Measurements from ENCODE around the gene EMCN. TPM values are rescaled to one million over a fixed set of nuclear protein-coding genes. Genes with fewer than 3 reads are reported as not detected.

EMCN gene
- polyA plus RNA-seq, 1 experiment, result 0.11 TPM

GRCh38 chr4:100525686-100526085 lies 7.9 kb upstream of the EMCN start:
- TF ChIP-seq, protein P1, sequence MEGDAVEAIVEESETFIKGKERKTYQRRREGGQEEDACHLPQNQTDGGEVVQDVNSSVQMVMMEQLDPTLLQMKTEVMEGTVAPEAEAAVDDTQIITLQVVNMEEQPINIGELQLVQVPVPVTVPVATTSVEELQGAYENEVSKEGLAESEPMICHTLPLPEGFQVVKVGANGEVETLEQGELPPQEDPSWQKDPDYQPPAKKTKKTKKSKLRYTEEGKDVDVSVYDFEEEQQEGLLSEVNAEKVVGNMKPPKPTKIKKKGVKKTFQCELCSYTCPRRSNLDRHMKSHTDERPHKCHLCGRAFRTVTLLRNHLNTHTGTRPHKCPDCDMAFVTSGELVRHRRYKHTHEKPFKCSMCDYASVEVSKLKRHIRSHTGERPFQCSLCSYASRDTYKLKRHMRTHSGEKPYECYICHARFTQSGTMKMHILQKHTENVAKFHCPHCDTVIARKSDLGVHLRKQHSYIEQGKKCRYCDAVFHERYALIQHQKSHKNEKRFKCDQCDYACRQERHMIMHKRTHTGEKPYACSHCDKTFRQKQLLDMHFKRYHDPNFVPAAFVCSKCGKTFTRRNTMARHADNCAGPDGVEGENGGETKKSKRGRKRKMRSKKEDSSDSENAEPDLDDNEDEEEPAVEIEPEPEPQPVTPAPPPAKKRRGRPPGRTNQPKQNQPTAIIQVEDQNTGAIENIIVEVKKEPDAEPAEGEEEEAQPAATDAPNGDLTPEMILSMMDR (IDR thresholded peaks at IDR 0.05; ENCODE audit: insufficient read depth, low read depth, low read length), result no peak
- CTCF ChIA-PET, result no interaction called here
- Histone ChIP-seq H3K36me3 (ENCODE audit: control insufficient read depth, insufficient read depth, low read length) (no peaks in the 10 kb centered on the region), H3K4me3 (ENCODE audit: low read depth, low read length) (no peak overlapping the region), H3K27me3 (ENCODE audit: control insufficient read depth, insufficient read depth, low read length) (no peaks in the 10 kb centered on the region)
- POLR2A ChIA-PET, result no interaction called here
- no peak for DNase-seq (ENCODE audit: low read depth)

DNA sequence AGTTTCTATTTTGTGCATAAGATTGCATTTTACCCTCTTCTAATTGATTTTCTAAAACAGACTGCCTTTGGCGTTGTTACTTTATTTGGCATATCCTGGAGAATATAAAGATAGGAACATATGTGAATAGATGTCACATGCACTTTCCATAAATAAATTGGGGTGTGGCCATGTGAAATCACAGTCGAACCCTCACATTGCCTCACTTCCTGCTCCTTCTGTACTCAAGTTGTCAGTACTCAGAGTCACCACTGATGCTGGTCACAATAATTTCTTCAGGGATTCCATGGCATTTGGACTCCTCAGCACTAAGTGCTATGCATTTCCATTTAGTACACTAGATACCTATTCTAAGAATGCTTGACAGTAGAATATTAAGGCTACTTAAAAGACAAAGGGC lies 1.4 kb upstream of the EMCN start:
- CTCF ChIA-PET, result no interaction called here
- Histone ChIP-seq H3K4me3 (ENCODE audit: low read depth, low read length) (no peak overlapping the region), H3K27me3 (ENCODE audit: control insufficient read depth, insufficient read depth, low read length) (no peaks in the 10 kb centered on the region), H3K36me3 (ENCODE audit: control insufficient read depth, insufficient read depth, low read length) (no peaks in the 10 kb centered on the region)
- POLR2A ChIA-PET, result no interaction called here
- TF ChIP-seq, protein P1 (IDR thresholded peaks at IDR 0.05; ENCODE audit: insufficient read depth, low read depth, low read length), result no peak
- no peak for DNase-seq (ENCODE audit: low read depth)

GRCh38 chr4:100516225-100516624 lies 1.6 kb downstream of the EMCN start:
- ChIA-PET CTCF (interaction anchor here (1.4 kb wide), 1 partner anchor 423 kb away, joined by 3 read pairs; no protein-coding TSS in a partner anchor), POLR2A (interaction anchor here (0.5 kb wide), 1 partner anchor 370 kb away, joined by 5 read pairs; no protein-coding TSS in a partner anchor)
- no peaks in the 10 kb centered on the region for H3K27me3 ChIP-seq (ENCODE audit: control insufficient read depth, insufficient read depth, low read length)
- no peak overlapping the region for H3K4me3 ChIP-seq (ENCODE audit: low read depth, low read length)
- H3K36me3 ChIP-seq (ENCODE audit: control insufficient read depth, insufficient read depth, low read length), result no peaks in the 10 kb centered on the region
- TF ChIP-seq, protein P1 (IDR thresholded peaks at IDR 0.05; ENCODE audit: insufficient read depth, low read depth, low read length), result no peak
- no peak for DNase-seq (ENCODE audit: low read depth)

DNA sequence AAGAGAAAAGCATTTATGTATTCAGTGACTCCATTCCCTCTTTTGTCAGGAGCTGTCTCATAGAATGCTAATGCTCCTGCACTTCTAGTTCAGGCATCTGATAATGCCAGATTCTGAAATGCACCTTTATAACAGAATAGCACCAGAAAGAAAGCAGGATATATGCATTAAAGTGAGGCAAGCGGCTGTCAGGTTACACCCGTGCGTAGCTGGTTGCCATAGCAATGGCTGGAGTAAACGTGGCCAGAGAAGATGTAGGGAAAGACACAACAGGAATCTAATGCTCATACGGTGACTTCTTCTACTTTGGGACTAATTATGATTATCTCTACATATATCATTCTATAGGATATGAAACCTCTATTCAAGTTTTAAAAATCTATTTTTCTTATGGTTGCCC lies 5.9 kb downstream of the EMCN start:
- ChIA-PET CTCF (no interaction called here), POLR2A (no interaction called here)
- TF ChIP-seq, protein P1 (IDR thresholded peaks at IDR 0.05; ENCODE audit: insufficient read depth, low read depth, low read length), result no peak
- DNase-seq (ENCODE audit: low read depth), result no peak
- Histone ChIP-seq H3K27me3 (ENCODE audit: control insufficient read depth, insufficient read depth, low read length) (no peaks in the 10 kb centered on the region), H3K4me3 (ENCODE audit: low read depth, low read length) (no peak overlapping the region), H3K36me3 (ENCODE audit: control insufficient read depth, insufficient read depth, low read length) (no peaks in the 10 kb centered on the region)

DNA sequence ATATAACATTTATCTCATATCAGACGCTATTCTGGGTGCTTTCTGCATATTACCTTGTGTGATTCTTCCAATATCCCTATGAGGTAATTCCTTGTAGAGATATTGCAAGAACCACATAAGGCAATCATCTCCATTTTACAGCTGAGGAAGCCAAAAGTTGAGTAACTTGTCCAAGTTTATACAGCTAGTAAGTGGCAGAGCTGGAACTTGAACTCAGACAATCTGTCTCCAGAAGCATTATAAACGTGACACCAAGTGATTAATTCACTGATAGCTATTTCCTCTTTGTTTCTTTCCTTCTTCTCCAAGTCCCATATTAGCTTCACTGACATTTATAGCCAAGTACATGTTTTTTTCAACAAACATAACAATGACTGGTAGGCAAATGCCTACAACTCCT lies 7.3 kb downstream of the EMCN start:
- Histone ChIP-seq H3K4me3 (ENCODE audit: low read depth, low read length) (no peak overlapping the region), H3K27me3 (ENCODE audit: control insufficient read depth, insufficient read depth, low read length) (no peaks in the 10 kb centered on the region), H3K36me3 (ENCODE audit: control insufficient read depth, insufficient read depth, low read length) (no peaks in the 10 kb centered on the region)
- peak; percentile 47 for DNase-seq (ENCODE audit: low read depth)
- POLR2A ChIA-PET, result no interaction called here
- CTCF ChIA-PET, result interaction anchor here (0.6 to 1.0 kb wide), 2 partner anchors 16 to 26 kb away, joined by 3 to 4 read pairs; no protein-coding TSS in a partner anchor
- TF ChIP-seq, protein P1 (IDR thresholded peaks at IDR 0.05; ENCODE audit: insufficient read depth, low read depth, low read length), result no peak

Measured in BJ (cell line).